Neuronal stem cell (in vitro differentiated cells): ENCODE measurements around the gene FARS2.

ENCODE experiments used
- DNase-seq: peaks from one replicate; pipeline ENCODE4 v3.0.0-alpha.2; 2013; ENCODE audit warnings: low spot score
- H2AFZ ChIP-seq: one replicate; pipeline ENCODE4 v1.6.1; 2013; ENCODE audit warnings: mild to moderate bottlenecking, low read length, inconsistent platforms
- H2AK5ac ChIP-seq: 2 replicates; pipeline ENCODE4 v1.6.1; 2013; ENCODE audit warnings: low read depth, mild to moderate bottlenecking, inconsistent platforms, low read length, moderate library complexity, mixed read lengths
- H2BK120ac ChIP-seq: 2 replicates; pipeline ENCODE4 v1.6.1; 2013; ENCODE audit warnings: low read depth, mild to moderate bottlenecking, inconsistent platforms, low read length, moderate library complexity, mixed read lengths
- H2BK12ac ChIP-seq: one replicate; pipeline ENCODE4 v1.6.1; 2013; ENCODE audit warnings: low read length, inconsistent platforms
- H2BK15ac ChIP-seq: 2 replicates; pipeline ENCODE4 v1.6.1; 2013; ENCODE audit warnings: mild to moderate bottlenecking, low read length, inconsistent platforms, mixed read lengths
- H2BK5ac ChIP-seq: one replicate; pipeline ENCODE4 v1.6.1; 2013; ENCODE audit warnings: inconsistent platforms, mild to moderate bottlenecking, low read length, moderate library complexity
- H3K14ac ChIP-seq: one replicate; pipeline ENCODE4 v1.6.1; 2013; ENCODE audit warnings: low read length, inconsistent platforms
- H3K18ac ChIP-seq: 2 replicates; pipeline ENCODE4 v1.6.1; 2013; ENCODE audit warnings: low read length, inconsistent platforms
- H3K23ac ChIP-seq: 2 replicates; pipeline ENCODE4 v1.6.1; 2013; ENCODE audit warnings: low read depth, mild to moderate bottlenecking, mixed read lengths, low read length, inconsistent platforms; ENCODE audit not compliant: poor library complexity
- H3K27ac ChIP-seq: replicated peaks from 3 replicates; pipeline ENCODE4 v1.5.1; 2013; ENCODE audit warnings: low read length, inconsistent platforms
- H3K27me3 ChIP-seq, 3 experiments: 2 replicates each; pipeline ENCODE4 v1.6.1; 2013; ENCODE audit warnings: low read length in 3 of 3, mild to moderate bottlenecking in 2 of 3, inconsistent platforms in 1 of 3, low read depth in 1 of 3, mixed read lengths in 1 of 3, moderate library complexity in 1 of 3; ENCODE audit not compliant: control insufficient read depth in 3 of 3, insufficient read depth in 3 of 3
- H3K36me3 ChIP-seq, 2 donors: replicated peaks in 1 of 2; 2 replicates each; pipeline ENCODE4 v1.6.1; 2013; ENCODE audit warnings: low read length in 2 of 2; ENCODE audit not compliant: control insufficient read depth in 2 of 2, insufficient read depth in 2 of 2
- H3K4ac ChIP-seq: 2 replicates; pipeline ENCODE4 v1.6.1; 2013; ENCODE audit warnings: inconsistent platforms, mild to moderate bottlenecking, low read length, moderate library complexity
- H3K4me1 ChIP-seq, 2 donors: 1 replicate in 1 of 2; 2 replicates in 1 of 2; pipeline ENCODE4 v1.6.1; 2013; ENCODE audit warnings: low read length in 2 of 2, low read depth in 1 of 2; ENCODE audit not compliant: control insufficient read depth in 2 of 2, insufficient read depth in 1 of 2
- H3K4me2 ChIP-seq: one replicate; pipeline ENCODE4 v1.6.1; 2013; ENCODE audit warnings: mild to moderate bottlenecking, low read length, inconsistent platforms; ENCODE audit not compliant: insufficient read depth, poor library complexity, severe bottlenecking
- H3K4me3 ChIP-seq, 2 donors: 2 replicates each; pipeline ENCODE4 v1.5.1; 2013; ENCODE audit warnings: low read length in 2 of 2, mild to moderate bottlenecking in 2 of 2, inconsistent platforms in 1 of 2, moderate library complexity in 1 of 2
- H3K79me1 ChIP-seq: one replicate; pipeline ENCODE4 v1.6.1; 2013; ENCODE audit warnings: low read depth, mild to moderate bottlenecking, inconsistent platforms, low read length, moderate library complexity
- H3K9ac ChIP-seq: one replicate; pipeline ENCODE4 v1.6.1; 2013; ENCODE audit warnings: mild to moderate bottlenecking, low read depth, low read length, inconsistent platforms; ENCODE audit not compliant: poor library complexity
- H3K9me3 ChIP-seq, 2 donors: replicated peaks in 1 of 2; 2 replicates each; pipeline versions ENCODE3 to v1.6.1; 2013; ENCODE audit warnings: low read length in 2 of 2, mild to moderate bottlenecking in 2 of 2, inconsistent platforms in 1 of 2, low read depth in 1 of 2, mixed read lengths in 1 of 2, moderate library complexity in 1 of 2; ENCODE audit not compliant: control insufficient read depth in 2 of 2, insufficient read depth in 1 of 2
- H4K8ac ChIP-seq: one replicate; pipeline ENCODE4 v1.6.1; 2013; ENCODE audit warnings: low read depth, mild to moderate bottlenecking, inconsistent platforms, low read length, moderate library complexity
- H4K91ac ChIP-seq: one replicate; pipeline ENCODE4 v1.6.1; 2013; ENCODE audit warnings: low read length, low read depth, mild to moderate bottlenecking, inconsistent platforms; ENCODE audit not compliant: poor library complexity
- WGBS, 2 donors: extraction: QIAGEN DNeasy Blood & Tissue Kit; methylation state at CpG; one replicate each; pipeline ENCODE4 v1.1.7; 2013; ENCODE audit warnings: missing lambda C conversion rate in 2 of 2, mixed read lengths in 1 of 2; ENCODE audit not compliant: insufficient read length in 2 of 2, insufficient replicate concordance in 1 of 2; ENCODE audit errors: extremely low coverage in 2 of 2; 5-methylcytosine and 5-hydroxymethylcytosine counted together

Gene FARS2

GRCh38 chr6:5416250-5416649, 154.9 kb downstream of the FARS2 start:
- H3K18ac ChIP-seq, result no peak overlapping the region
- no peak overlapping the region for H3K9ac ChIP-seq
- no peaks in the 10 kb centered on the region for H3K36me3 ChIP-seq
- H2BK15ac ChIP-seq, result no peak overlapping the region
- H2BK5ac ChIP-seq, result no peak overlapping the region
- H4K91ac ChIP-seq, result no peak overlapping the region
- H3K4me3 ChIP-seq, result no peak overlapping the region
- no peak overlapping the region for H3K4me2 ChIP-seq
- H3K23ac ChIP-seq, result no peak overlapping the region
- H3K4me1 ChIP-seq, result peaks cover 0 to 3% of the 10 kb centered on the region in 2 donors
- H2AFZ ChIP-seq, result no peak overlapping the region
- H2BK12ac ChIP-seq, result no peak overlapping the region
- H3K27me3 ChIP-seq, result no peaks in the 10 kb centered on the region
- no peak overlapping the region for H3K27ac ChIP-seq
- peaks cover 0 to 19% of the 10 kb centered on the region in 2 donors for H3K9me3 ChIP-seq
- H3K79me1 ChIP-seq, result no peaks in the 10 kb centered on the region
- DNase-seq, result no peak
- H3K14ac ChIP-seq, result no peak overlapping the region
- WGBS, 2 donors, result no CpG with 5 or more reads among the region's 4 CpGs
- H2AK5ac ChIP-seq, result no peak overlapping the region
- no peak overlapping the region for H4K8ac ChIP-seq
- no peak overlapping the region for H2BK120ac ChIP-seq
- no peak overlapping the region for H3K4ac ChIP-seq

- WGBS, 2 donors, result no CpG with 5 or more reads among the region's 5 CpGs
Measured at GRCh38 chr6:5422321-5422915, 161.1 kb downstream of the FARS2 start.

GRCh38 chr6:5423251-5423650, 161.9 kb downstream of the FARS2 start:
- Histone ChIP-seq H3K4me3 (no peak overlapping the region), H3K4me2 (no peak overlapping the region), H2BK15ac (no peak overlapping the region), H3K9ac (no peak overlapping the region), H2BK5ac (no peak overlapping the region), H3K27me3 (no peaks in the 10 kb centered on the region), H4K8ac (no peak overlapping the region), H2AK5ac (no peak overlapping the region), H4K91ac (no peak overlapping the region), H2AFZ (no peak overlapping the region), H3K4me1 (no peaks in the 10 kb centered on the region), H2BK12ac (no peak overlapping the region), H3K23ac (no peak overlapping the region), H3K9me3 (peaks cover 0 to 12% of the 10 kb centered on the region in 2 donors), H3K4ac (no peak overlapping the region), H3K14ac (no peak overlapping the region), H3K18ac (no peak overlapping the region), H3K79me1 (no peaks in the 10 kb centered on the region), H3K36me3 (no peaks in the 10 kb centered on the region), H2BK120ac (no peak overlapping the region), H3K27ac (no peak overlapping the region)
- WGBS, 2 donors, result no CpG with 5 or more reads among the region's 4 CpGs
- no peak for DNase-seq

More at GRCh38 chr6:5422321-5422915, 161.1 kb downstream of the FARS2 start:
- no peak overlapping the region for H3K27ac ChIP-seq
- H3K4me1 ChIP-seq, result no peaks in the 10 kb centered on the region
- no peak overlapping the region for H2BK120ac ChIP-seq
- no peak overlapping the region for H3K4me3 ChIP-seq
- H3K23ac ChIP-seq, result no peak overlapping the region
- no peak overlapping the region for H2BK15ac ChIP-seq
- H2BK12ac ChIP-seq, result no peak overlapping the region
- H3K9ac ChIP-seq, result no peak overlapping the region
- H3K9me3 ChIP-seq, result peaks cover 0 to 17% of the 10 kb centered on the region in 2 donors
- DNase-seq, result no peak
- no peak overlapping the region for H3K4ac ChIP-seq
- no peaks in the 10 kb centered on the region for H3K79me1 ChIP-seq
- no peaks in the 10 kb centered on the region for H3K27me3 ChIP-seq
- H2AFZ ChIP-seq, result no peak overlapping the region
- H4K91ac ChIP-seq, result no peak overlapping the region
- H3K36me3 ChIP-seq, result no peaks in the 10 kb centered on the region
- no peak overlapping the region for H4K8ac ChIP-seq
- no peak overlapping the region for H2AK5ac ChIP-seq
- H3K4me2 ChIP-seq, result no peak overlapping the region
- H3K18ac ChIP-seq, result no peak overlapping the region
- H2BK5ac ChIP-seq, result no peak overlapping the region
- H3K14ac ChIP-seq, result no peak overlapping the region

GRCh38 chr6:5424726-5425125, 163.4 kb downstream of the FARS2 start:
- H2BK12ac ChIP-seq, result no peak overlapping the region
- no peaks in the 10 kb centered on the region for H3K27me3 ChIP-seq
- no peak overlapping the region for H4K91ac ChIP-seq
- H3K27ac ChIP-seq, result no peak overlapping the region
- no peak overlapping the region for H2BK15ac ChIP-seq
- H3K14ac ChIP-seq, result no peak overlapping the region
- no peak overlapping the region for H3K18ac ChIP-seq
- H4K8ac ChIP-seq, result no peak overlapping the region
- H3K79me1 ChIP-seq, result no peaks in the 10 kb centered on the region
- H2BK120ac ChIP-seq, result no peak overlapping the region
- H3K9ac ChIP-seq, result no peak overlapping the region
- H2AK5ac ChIP-seq, result no peak overlapping the region
- H3K4me3 ChIP-seq, result no peak overlapping the region
- H3K9me3 ChIP-seq, result peaks cover 0 to 5% of the 10 kb centered on the region in 2 donors
- no peak overlapping the region for H3K4ac ChIP-seq
- no peaks in the 10 kb centered on the region for H3K36me3 ChIP-seq
- WGBS, 2 donors, result no CpG with 5 or more reads among the region's 6 CpGs
- no peaks in the 10 kb centered on the region for H3K4me1 ChIP-seq
- no peak for DNase-seq
- no peak overlapping the region for H2AFZ ChIP-seq
- H3K4me2 ChIP-seq, result no peak overlapping the region
- no peak overlapping the region for H2BK5ac ChIP-seq
- no peak overlapping the region for H3K23ac ChIP-seq
